ENCODE measurements around the gene PDE3B.
"Not testable (repeated sequence)": the region's sequence is repeated elsewhere in the genome, so short reads cannot be mapped to it uniquely, and the experiment has no call there.

PDE3B gene

DNA sequence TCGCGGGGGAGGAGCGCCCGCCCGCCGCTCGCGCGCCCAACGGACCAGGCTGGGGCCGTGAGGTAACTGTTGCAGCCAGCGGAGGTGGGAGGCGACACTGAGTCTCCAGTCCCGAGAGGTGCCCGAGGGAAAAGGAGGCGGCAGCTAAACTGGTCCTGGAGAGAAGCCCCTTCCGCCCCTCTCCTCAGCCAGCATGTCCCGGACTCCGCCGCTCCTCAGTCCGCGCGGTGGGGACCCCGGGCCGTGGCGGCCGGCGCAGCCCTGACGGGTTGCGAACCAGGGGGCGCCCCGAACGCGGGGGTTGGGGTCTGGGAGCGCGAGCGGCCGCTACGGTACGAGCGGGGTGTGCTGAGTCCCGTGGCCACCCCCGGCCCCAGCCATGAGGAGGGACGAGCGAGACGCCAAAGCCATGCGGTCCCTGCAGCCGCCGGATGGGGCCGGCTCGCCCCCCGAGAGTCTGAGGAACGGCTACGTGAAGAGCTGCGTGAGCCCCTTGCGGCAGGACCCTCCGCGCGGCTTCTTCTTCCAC, at the start of gene PDE3B:
TSS of gene PDE3B (plus strand) at position 108 of the 529 bp plus-strand sequence. CDS start at position 380, 272 bp downstream.
- peak; percentile 81 for DNase-seq

GRCh38 chr11:14595261-14595660, 48.3 kb upstream of the PDE3B start:
- DNase-seq = not testable (repeated sequence)

DNA sequence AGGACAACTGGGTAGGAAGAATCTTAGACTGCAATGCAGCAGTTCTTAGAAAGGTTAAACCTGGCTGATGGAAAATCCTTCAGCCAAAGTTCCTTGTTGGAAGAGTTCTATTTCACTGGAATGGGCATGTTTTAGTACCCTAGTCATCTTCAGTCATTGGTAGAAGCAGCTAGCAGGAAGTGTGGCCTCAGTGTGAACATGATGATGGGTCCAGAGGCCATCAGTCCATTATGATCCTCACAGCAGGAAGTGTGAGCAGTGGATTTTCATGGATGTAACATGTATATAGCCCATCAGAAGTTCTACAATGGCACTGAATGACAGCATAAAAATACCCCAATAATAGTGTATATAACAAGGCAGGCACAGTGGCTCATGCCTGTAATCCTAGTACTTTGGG, 35.9 kb upstream of the PDE3B start:
- no peak for DNase-seq

- DNase-seq = no peak
Measured at GRCh38 chr11:14609902-14610301, 33.7 kb upstream of the PDE3B start.

DNA sequence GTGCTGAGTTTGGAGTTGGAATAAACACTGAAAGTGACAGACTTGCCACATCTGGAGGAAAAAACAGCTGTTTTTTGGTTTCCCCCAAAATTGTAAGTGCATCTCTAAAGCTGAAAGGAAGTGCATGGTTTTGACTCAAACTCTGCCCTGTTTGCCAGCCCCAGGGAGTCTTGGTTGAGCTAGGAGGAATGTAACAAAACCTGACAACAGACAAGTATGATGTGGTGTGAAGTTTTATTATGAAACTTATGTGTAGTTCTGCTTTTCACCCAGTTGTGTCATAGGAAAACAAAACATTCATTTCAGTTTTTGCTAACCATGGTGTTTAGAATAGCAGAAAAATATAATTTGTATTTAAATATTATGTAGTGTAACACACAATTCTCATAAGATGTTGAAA, 31.7 kb upstream of the PDE3B start:
- no peak for DNase-seq

- no peak for DNase-seq
Measured at GRCh38 chr11:14612694-14613093, 30.9 kb upstream of the PDE3B start.

GRCh38 chr11:14614091-14614622, 29.4 kb upstream of the PDE3B start:
- no peak for DNase-seq

DNA sequence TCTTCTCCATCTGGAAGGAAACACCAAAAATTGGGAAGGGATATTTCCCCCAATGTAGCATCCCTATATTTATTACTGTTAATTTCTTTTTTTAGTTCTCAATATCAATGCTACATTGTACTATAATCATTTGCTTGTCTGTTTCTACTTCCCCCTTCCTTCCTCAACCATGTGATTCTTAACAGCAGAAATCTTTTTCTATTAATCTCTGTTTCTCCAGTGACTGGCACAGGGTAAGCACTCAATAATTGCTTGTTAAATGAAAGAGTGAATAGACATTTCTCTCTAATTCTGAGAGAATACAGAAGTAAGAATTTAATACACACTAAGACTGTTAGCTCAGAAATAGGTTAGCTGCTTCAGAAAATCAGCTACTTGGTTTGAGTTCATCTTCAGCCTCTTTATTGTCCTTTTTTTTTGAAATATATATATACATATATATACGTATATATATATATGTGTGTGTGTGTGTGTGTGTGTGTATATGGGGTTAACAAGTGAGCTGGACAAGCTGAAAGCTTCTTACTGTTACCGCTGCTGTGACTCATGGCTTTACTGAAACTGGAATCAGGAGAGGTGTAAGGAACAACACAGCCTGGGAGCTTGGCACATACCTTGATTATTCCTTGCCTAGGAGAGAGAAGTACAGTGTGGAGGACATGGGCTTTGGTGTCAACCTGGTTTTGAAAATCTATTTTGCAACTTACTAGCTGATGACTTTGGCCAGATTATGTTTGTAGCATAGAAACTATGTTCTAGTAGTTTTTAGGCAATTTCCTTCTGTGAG, 26.2 kb upstream of the PDE3B start:
- no peak for DNase-seq

DNA sequence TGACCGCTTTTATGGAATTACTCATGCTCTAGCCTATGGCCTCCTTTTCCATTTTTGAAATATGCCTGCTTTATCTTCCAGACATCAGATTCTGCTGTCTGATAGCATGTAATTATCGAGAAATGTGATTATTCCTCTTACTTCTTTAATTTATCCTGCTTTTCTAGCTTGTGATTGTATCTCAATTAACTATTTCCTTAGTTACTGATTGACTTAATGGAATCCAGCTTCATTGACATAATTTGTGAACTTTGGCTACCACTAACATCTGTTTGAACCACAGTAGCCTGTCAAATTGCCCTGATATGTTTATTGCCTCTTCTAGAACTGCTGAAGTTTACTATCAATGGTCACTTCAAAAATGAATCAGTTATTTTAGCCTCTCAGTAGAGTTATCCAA, 25.5 kb upstream of the PDE3B start:
- DNase-seq = no peak

GRCh38 chr11:14619603-14620531, 23.7 kb upstream of the PDE3B start:
- DNase-seq = no peak

- DNase-seq = no peak
Measured at GRCh38 chr11:14622223-14622954, 21.2 kb upstream of the PDE3B start.

GRCh38 chr11:14623036-14623435, 20.6 kb upstream of the PDE3B start:
- no peak for DNase-seq

GRCh38 chr11:14625586-14626205, 17.9 kb upstream of the PDE3B start:
- DNase-seq = no peak

GRCh38 chr11:14626650-14627049, 17.0 kb upstream of the PDE3B start:
- no peak for DNase-seq

GRCh38 chr11:14633506-14634224, 9.9 kb upstream of the PDE3B start:
- DNase-seq = not testable (repeated sequence)

- no peak for DNase-seq
Measured at GRCh38 chr11:14634813-14635212, 8.8 kb upstream of the PDE3B start.

GRCh38 chr11:14635546-14635945, 8.1 kb upstream of the PDE3B start:
- no peak for DNase-seq

DNA sequence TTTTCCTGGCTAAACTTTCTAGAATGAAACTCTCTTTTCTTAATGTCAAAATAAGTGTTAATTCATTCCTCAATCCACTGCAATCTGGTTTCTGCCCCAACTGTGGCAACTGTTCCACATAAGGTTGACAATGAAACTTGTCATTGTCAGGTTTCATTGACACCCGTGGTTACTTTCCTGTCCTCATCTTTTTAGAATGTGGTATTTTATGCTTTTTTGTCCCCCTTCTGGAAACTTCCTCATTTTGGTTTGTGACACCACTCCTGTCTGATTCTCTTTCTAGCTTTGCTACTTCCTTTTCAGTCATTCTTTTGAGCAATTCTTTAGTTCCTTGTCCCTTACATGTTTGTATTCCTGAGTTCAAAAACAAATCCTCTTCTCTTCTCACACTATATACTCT, 7.5 kb upstream of the PDE3B start:
- DNase-seq = no peak

- DNase-seq = no peak
Measured at GRCh38 chr11:14637868-14638409, 5.7 kb upstream of the PDE3B start.

DNA sequence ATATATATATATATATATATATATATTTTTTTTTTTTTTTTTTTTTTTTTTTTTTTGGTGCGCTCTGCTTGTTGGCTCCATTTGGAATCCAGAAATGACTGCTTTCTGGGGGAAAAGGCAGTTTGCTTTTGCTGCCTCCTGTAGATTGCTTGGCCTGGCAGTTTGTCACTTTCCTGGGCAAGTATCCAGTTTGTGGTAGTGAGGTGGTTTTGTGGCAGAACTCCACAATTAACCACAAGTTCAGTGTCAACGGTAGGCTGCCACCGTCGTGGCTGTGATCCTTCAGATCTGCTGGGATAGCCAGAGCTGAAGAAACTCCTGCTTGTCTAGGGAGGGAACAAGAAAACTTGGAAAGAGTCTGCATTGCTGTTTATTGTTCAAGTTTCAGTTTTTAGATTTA, 5.0 kb upstream of the PDE3B start:
- DNase-seq = peak; percentile 30

DNA sequence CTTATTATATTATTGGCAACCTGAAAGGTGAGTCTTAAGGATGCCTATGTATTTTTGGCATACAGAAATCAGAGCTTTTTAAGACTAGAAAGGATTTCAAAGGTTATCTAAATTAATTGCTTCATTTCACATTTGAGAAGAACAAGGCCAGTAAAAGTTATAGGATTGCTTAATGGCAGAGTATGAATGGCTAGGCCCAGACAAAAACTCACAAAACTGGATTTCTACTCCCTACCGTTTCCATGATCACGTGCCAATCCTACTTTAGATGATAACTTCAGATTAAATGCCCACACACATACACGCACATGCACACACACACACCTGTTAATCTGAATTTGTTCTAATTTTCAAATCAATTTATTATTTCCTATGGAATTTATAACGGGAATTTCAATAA, 1.8 kb upstream of the PDE3B start:
- no peak for DNase-seq
